Measurements from ENCODE around the gene SGCA. TPM values are rescaled to one million over a fixed set of nuclear protein-coding genes. Genes with fewer than 3 reads are reported as not detected.
A peak's percentile ranks its signal among the peaks of the same experiment; 100 is the strongest.

The SGCA gene
- total RNA-seq, 1 experiment from 2014 or later, result 0.24 TPM

DNA sequence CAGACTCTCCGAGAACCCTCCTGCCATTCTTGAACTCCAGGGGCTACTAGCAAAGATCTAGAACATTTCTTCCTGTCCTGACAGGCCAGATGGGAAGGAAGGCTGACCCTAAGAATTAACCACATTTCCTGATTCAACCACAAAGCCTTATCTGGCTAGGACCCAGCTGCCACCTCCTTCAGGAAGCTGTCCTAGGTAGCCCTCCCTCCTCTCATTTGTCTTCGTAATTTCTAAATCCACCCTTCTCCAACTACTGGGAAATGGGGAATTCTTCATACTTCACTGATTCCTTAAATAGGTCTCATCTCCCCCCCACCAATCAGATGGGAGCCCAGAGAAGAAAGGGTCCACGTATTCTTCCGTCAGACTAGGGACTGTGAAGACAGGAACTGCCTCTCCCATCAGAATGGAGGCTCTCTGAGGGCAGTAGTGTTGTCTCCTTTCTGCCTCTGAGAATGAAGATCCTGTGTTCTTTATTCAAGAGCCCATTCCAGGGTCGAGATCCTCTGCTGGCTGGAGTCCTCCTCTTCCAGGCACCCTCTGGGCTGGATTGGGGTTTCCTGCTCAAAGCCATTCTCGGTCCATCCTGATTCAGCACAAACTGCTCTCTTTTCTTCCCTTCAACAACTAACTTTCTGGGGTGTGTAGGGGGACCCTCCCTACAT is 38.0 kb upstream of the SGCA start:
- no peaks in the 10 kb centered on the region for H3K79me2 ChIP-seq (ENCODE audit: insufficient read depth, low read length)
- H3K9me3 Mint-ChIP-seq, result no peaks in the 10 kb centered on the region; a peak in 1 of 5 replicates
- H3K4me3 Mint-ChIP-seq, result peak overlapping the region in 1 of 2 experiments; percentile 93; a peak in 3 of 5 replicates
- no peaks in the 10 kb centered on the region for H4K20me1 ChIP-seq (ENCODE audit: control insufficient read depth, insufficient read depth, insufficient read length)
- H4K5ac ChIP-seq (ENCODE audit: insufficient read length, low read depth, low read length), result no peak overlapping the region
- H2BK5ac ChIP-seq (ENCODE audit: insufficient read length, low read length), result no peak overlapping the region
- H3K23me2 ChIP-seq (ENCODE audit: insufficient read length, low read depth, low read length, poor library complexity, severe bottlenecking), result peaks cover 12% of the 10 kb centered on the region
- no peak overlapping the region for H3K9ac ChIP-seq (ENCODE audit: extremely low read depth, insufficient read length, low read length)
- H3K27ac ChIP-seq (ENCODE audit: insufficient read length, low read depth, low read length), result no peak overlapping the region
- H3K14ac ChIP-seq (ENCODE audit: insufficient read depth, low read length), result no peak overlapping the region
- H3K27me3 Mint-ChIP-seq (ENCODE audit: low read depth), result peaks cover 42% of the 10 kb centered on the region
- no peak overlapping the region for H3K4ac ChIP-seq (ENCODE audit: low read depth, low read length)
- no peaks in the 10 kb centered on the region; the same call in 1 of the 2 replicates for H3K27me3 ChIP-seq (ENCODE audit: insufficient read depth, low read length)
- peaks cover 36 to 59% of the 10 kb centered on the region in 2 experiments for H3K4me1 Mint-ChIP-seq
- H4K91ac ChIP-seq (ENCODE audit: insufficient read length, low read depth, low read length), result no peak overlapping the region
- H3K79me1 ChIP-seq (ENCODE audit: insufficient read depth, low read depth, low read length, poor library complexity, severe bottlenecking), result no peaks in the 10 kb centered on the region
- no peak overlapping the region for H3T11ph ChIP-seq (ENCODE audit: low read length)
- H3K36me3 Mint-ChIP-seq (ENCODE audit: insufficient read depth in 1 of 3, low read depth in 3 of 3), result no peaks in the 10 kb centered on the region; a peak in 1 of 7 replicates
- H4K8ac ChIP-seq (replicated peaks; ENCODE audit: insufficient read length, low read depth, low read length), result no peak overlapping the region
- H2BK15ac ChIP-seq (ENCODE audit: low read depth, low read length), result no peak overlapping the region
- H3K23ac ChIP-seq (ENCODE audit: insufficient read length, low read depth, low read length), result no peak overlapping the region
- H3K56ac ChIP-seq (ENCODE audit: insufficient read length, low read depth, low read length), result no peak overlapping the region
- H3K4me2 ChIP-seq (ENCODE audit: insufficient read depth, insufficient read length, low read length), result peak overlapping the region; percentile 1
- H2AFZ ChIP-seq (ENCODE audit: low read length), result no peak overlapping the region
- no peak overlapping the region for H2BK12ac ChIP-seq (ENCODE audit: insufficient read length, low read depth, low read length)
- H3K18ac ChIP-seq (ENCODE audit: insufficient read length, low read depth, low read length), result no peak overlapping the region
- no peak overlapping the region for H2BK20ac ChIP-seq (ENCODE audit: low read depth, low read length, poor library complexity, severe bottlenecking)
- H3K4me1 ChIP-seq (ENCODE audit: insufficient read depth, low read length), result peaks cover 8% of the 10 kb centered on the region; the same call in 1 of the 2 replicates
- H3K9me3 ChIP-seq (ENCODE audit: control insufficient read depth, low read depth, low read length), result no peaks in the 10 kb centered on the region
- no CpG with 5 or more reads among the region's 6 CpGs for WGBS (ENCODE audit: extremely low coverage, insufficient read length, low lambda C conversion rate)
- TF ChIP-seq, protein P1, sequence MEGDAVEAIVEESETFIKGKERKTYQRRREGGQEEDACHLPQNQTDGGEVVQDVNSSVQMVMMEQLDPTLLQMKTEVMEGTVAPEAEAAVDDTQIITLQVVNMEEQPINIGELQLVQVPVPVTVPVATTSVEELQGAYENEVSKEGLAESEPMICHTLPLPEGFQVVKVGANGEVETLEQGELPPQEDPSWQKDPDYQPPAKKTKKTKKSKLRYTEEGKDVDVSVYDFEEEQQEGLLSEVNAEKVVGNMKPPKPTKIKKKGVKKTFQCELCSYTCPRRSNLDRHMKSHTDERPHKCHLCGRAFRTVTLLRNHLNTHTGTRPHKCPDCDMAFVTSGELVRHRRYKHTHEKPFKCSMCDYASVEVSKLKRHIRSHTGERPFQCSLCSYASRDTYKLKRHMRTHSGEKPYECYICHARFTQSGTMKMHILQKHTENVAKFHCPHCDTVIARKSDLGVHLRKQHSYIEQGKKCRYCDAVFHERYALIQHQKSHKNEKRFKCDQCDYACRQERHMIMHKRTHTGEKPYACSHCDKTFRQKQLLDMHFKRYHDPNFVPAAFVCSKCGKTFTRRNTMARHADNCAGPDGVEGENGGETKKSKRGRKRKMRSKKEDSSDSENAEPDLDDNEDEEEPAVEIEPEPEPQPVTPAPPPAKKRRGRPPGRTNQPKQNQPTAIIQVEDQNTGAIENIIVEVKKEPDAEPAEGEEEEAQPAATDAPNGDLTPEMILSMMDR (conservative IDR thresholded peaks at IDR 0.05), result no peak
- H3K27ac Mint-ChIP-seq, result peak overlapping the region in 1 of 3 experiments; percentile 96; a peak in 2 of 7 replicates
- H2BK120ac ChIP-seq (ENCODE audit: low read depth, low read length, poor library complexity, severe bottlenecking), result no peak overlapping the region
- no peak for DNase-seq
- no peak overlapping the region for H2AK5ac ChIP-seq (ENCODE audit: insufficient read length, low read length)

All from H9 (cell line).